Measurements from ENCODE around the gene NUTM2A. TPM values are rescaled to one million over a fixed set of nuclear protein-coding genes. Genes with fewer than 3 reads are reported as not detected.
"Not testable (repeated sequence)": the region's sequence is repeated elsewhere in the genome, so short reads cannot be mapped to it uniquely, and the experiment has no call there.

The NUTM2A gene
- total RNA-seq, 2 donors from 2014 or later = 0.81 to 2.7 TPM

GRCh38 chr10:87216120-87216519, 9.1 kb upstream of the NUTM2A start:
- not testable (repeated sequence) for H3K4me1 ChIP-seq (ENCODE audit: control insufficient read depth in 1 of 2, low read depth in 2 of 2); H3K36me3 ChIP-seq; DNase-seq (ENCODE audit: low spot score); H3K27ac ChIP-seq; ATAC-seq (ENCODE audit: insufficient number of reproducible peaks, low FRiP score, low read depth); H3K27me3 ChIP-seq (replicated peaks; ENCODE audit: insufficient read depth); H3K9me3 ChIP-seq; H3K4me3 ChIP-seq

GRCh38 chr10:87219370-87219769, 5.9 kb upstream of the NUTM2A start:
- H3K4me1 ChIP-seq (ENCODE audit: control insufficient read depth in 1 of 2, low read depth in 2 of 2); H3K27ac ChIP-seq; H3K27me3 ChIP-seq (replicated peaks; ENCODE audit: insufficient read depth); ATAC-seq (ENCODE audit: insufficient number of reproducible peaks, low FRiP score, low read depth); H3K36me3 ChIP-seq; H3K9me3 ChIP-seq; DNase-seq (ENCODE audit: low spot score); H3K4me3 ChIP-seq: not testable (repeated sequence)

GRCh38 chr10:87222789-87223188, 2.5 kb upstream of the NUTM2A start:
- H3K4me3 ChIP-seq; H3K4me1 ChIP-seq (ENCODE audit: control insufficient read depth in 1 of 2, low read depth in 2 of 2); ATAC-seq (ENCODE audit: insufficient number of reproducible peaks, low FRiP score, low read depth); H3K36me3 ChIP-seq; DNase-seq (ENCODE audit: low spot score); H3K9me3 ChIP-seq; H3K27me3 ChIP-seq (replicated peaks; ENCODE audit: insufficient read depth); H3K27ac ChIP-seq: not testable (repeated sequence)

DNA sequence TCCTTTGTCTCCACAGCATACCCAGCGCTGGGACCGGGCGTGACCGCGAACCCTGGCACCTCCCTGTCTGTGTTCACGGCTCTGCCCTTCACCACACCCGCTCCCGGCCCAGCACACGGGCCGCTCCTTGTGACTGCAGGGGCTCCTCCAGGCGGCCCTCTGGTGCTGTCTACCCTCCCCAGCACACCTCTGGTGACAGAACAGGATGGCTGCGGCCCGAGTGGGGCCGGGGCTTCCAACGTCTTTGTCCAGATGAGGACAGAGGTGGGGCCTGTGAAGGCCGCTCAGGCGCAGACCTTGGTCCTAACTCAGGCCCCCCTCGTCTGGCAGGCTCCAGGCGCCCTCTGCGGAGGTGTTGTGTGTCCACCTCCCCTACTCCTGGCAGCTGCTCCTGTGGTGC, 3.0 kb downstream of the NUTM2A start:
- H3K9me3 ChIP-seq; DNase-seq (ENCODE audit: low spot score); H3K4me3 ChIP-seq; H3K4me1 ChIP-seq (ENCODE audit: control insufficient read depth in 1 of 2, low read depth in 2 of 2); H3K27me3 ChIP-seq (replicated peaks; ENCODE audit: insufficient read depth); H3K36me3 ChIP-seq; H3K27ac ChIP-seq; ATAC-seq (ENCODE audit: insufficient number of reproducible peaks, low FRiP score, low read depth): not testable (repeated sequence)

GRCh38 chr10:87229211-87229610, 4.0 kb downstream of the NUTM2A start:
- not testable (repeated sequence) for H3K27ac ChIP-seq; H3K4me1 ChIP-seq (ENCODE audit: control insufficient read depth in 1 of 2, low read depth in 2 of 2); H3K36me3 ChIP-seq; H3K9me3 ChIP-seq; ATAC-seq (ENCODE audit: insufficient number of reproducible peaks, low FRiP score, low read depth); DNase-seq (ENCODE audit: low spot score); H3K4me3 ChIP-seq; H3K27me3 ChIP-seq (replicated peaks; ENCODE audit: insufficient read depth)

- not testable (repeated sequence) for H3K4me1 ChIP-seq (ENCODE audit: control insufficient read depth in 1 of 2, low read depth in 2 of 2); H3K36me3 ChIP-seq; H3K27me3 ChIP-seq (replicated peaks; ENCODE audit: insufficient read depth); H3K4me3 ChIP-seq; H3K9me3 ChIP-seq; H3K27ac ChIP-seq; ATAC-seq (ENCODE audit: insufficient number of reproducible peaks, low FRiP score, low read depth); DNase-seq (ENCODE audit: low spot score)
Measured at GRCh38 chr10:87234854-87235253, 9.6 kb downstream of the NUTM2A start.

DNA sequence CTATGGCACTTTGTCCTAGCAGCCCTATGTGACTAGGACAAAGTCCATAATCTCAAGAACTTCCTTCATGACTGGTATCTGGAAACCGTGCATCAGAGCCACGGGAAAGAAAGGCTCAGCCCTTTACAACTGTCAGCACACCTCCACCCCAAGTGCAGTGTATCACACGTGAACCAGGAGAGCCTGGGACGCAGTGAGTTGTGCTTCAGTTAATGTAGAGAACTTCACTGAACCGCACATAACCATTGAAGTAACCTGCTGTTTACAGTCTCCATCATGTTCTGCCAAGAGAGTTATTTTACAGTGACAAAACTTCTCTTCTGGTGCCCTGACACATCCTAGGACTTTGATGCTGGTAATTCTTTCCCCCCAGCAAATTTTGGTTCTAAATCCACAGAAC, 12.0 kb downstream of the NUTM2A start:
- H3K9me3 ChIP-seq = not testable (repeated sequence)

GRCh38 chr10:87239346-87239808, 14.1 kb downstream of the NUTM2A start:
- not testable (repeated sequence) for H3K36me3 ChIP-seq; H3K27ac ChIP-seq; H3K4me1 ChIP-seq (ENCODE audit: control insufficient read depth in 1 of 2, low read depth in 2 of 2); ATAC-seq (ENCODE audit: insufficient number of reproducible peaks, low FRiP score, low read depth); H3K9me3 ChIP-seq; DNase-seq (ENCODE audit: low spot score); H3K4me3 ChIP-seq; H3K27me3 ChIP-seq (replicated peaks; ENCODE audit: insufficient read depth)

More for the DNA sequence above, 12.0 kb downstream of the NUTM2A start:
- not testable (repeated sequence) for H3K4me1 ChIP-seq (ENCODE audit: control insufficient read depth in 1 of 2, low read depth in 2 of 2); H3K27ac ChIP-seq; H3K4me3 ChIP-seq; H3K27me3 ChIP-seq (replicated peaks; ENCODE audit: insufficient read depth); ATAC-seq (ENCODE audit: insufficient number of reproducible peaks, low FRiP score, low read depth); DNase-seq (ENCODE audit: low spot score); H3K36me3 ChIP-seq

GRCh38 chr10:87242192-87242591, 16.9 kb downstream of the NUTM2A start:
- H3K4me3 ChIP-seq; DNase-seq (ENCODE audit: low spot score); ATAC-seq (ENCODE audit: insufficient number of reproducible peaks, low FRiP score, low read depth); H3K27ac ChIP-seq; H3K36me3 ChIP-seq; H3K4me1 ChIP-seq (ENCODE audit: control insufficient read depth in 1 of 2, low read depth in 2 of 2); H3K27me3 ChIP-seq (replicated peaks; ENCODE audit: insufficient read depth); H3K9me3 ChIP-seq: not testable (repeated sequence)

DNA sequence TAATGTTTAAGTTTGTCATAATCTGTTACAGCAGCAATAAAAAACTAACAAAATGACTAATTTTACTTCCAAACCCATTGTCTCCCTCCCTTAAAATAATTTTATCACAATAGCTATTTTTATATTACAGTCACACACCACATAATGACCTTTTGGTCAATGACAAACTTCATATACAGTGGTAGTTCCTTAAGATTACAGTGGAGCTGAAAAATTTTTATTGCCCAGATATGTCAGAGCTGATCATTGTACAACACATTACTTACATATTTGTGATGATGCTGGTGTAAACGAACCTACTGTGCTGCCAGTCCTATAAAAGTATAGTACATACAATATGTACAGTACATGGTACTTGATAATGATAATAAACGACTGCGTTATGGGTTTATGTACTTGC, 22.1 kb downstream of the NUTM2A start:
- not testable (repeated sequence) for H3K9me3 ChIP-seq; H3K27ac ChIP-seq; ATAC-seq (ENCODE audit: insufficient number of reproducible peaks, low FRiP score, low read depth)

DNA sequence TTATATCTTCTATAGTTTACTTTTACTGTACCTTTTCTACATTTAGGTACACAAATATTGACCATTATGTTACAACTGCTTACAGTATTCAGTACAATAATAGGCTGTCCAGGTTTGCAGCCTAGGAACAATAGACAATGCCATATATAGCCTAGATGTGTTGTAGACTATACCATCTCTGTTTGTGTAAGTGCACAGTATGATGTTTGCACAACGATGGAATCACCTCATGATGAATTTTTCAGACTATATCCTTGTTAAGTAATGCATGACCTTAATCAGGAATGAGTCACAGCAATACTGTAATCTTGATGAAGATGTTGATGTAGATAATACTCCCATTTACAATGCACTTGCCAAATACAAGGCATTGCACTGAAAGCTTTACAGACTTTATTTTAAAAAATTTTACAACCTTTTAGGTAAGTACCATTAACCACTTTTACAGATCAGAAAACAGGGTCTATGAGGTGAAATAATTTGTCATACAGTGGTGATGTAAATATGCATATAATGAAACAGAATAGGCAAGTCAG, 23.6 kb downstream of the NUTM2A start:
- H3K36me3 ChIP-seq; ATAC-seq (ENCODE audit: insufficient number of reproducible peaks, low FRiP score, low read depth); H3K4me1 ChIP-seq (ENCODE audit: control insufficient read depth in 1 of 2, low read depth in 2 of 2); H3K27me3 ChIP-seq (replicated peaks; ENCODE audit: insufficient read depth); DNase-seq (ENCODE audit: low spot score); H3K27ac ChIP-seq; H3K9me3 ChIP-seq; H3K4me3 ChIP-seq: not testable (repeated sequence)

More for the DNA sequence above, 22.1 kb downstream of the NUTM2A start:
- H3K4me1 ChIP-seq (ENCODE audit: control insufficient read depth in 1 of 2, low read depth in 2 of 2); H3K36me3 ChIP-seq; H3K27me3 ChIP-seq (replicated peaks; ENCODE audit: insufficient read depth); H3K4me3 ChIP-seq; DNase-seq (ENCODE audit: low spot score): not testable (repeated sequence)

- H3K9me3 ChIP-seq; H3K27me3 ChIP-seq (replicated peaks; ENCODE audit: insufficient read depth); H3K27ac ChIP-seq; DNase-seq (ENCODE audit: low spot score); H3K4me3 ChIP-seq; ATAC-seq (ENCODE audit: insufficient number of reproducible peaks, low FRiP score, low read depth); H3K4me1 ChIP-seq (ENCODE audit: control insufficient read depth in 1 of 2, low read depth in 2 of 2); H3K36me3 ChIP-seq: not testable (repeated sequence)
Measured at GRCh38 chr10:87280749-87281392, 55.6 kb downstream of the NUTM2A start.
